ENCODE data around the gene SH3PXD2B. TPM values are rescaled to one million over a fixed set of nuclear protein-coding genes. Genes with fewer than 3 reads are reported as not detected.

The SH3PXD2B gene
- total and polyA plus RNA-seq, 2 of the 4 experiments (the other 2 are of a cell fraction): 8.2 to 14.4 TPM

- ChIA-PET POLR2A (ENCODE audit: unreplicated experiment) (no interaction called here), CTCF (interaction anchor here (1.8 kb wide), 1 partner anchor 17 kb away, joined by 7 read pairs; no protein-coding TSS in a partner anchor)
These were observed 100.5 kb downstream of the SH3PXD2B start for GRCh38 chr5:172353846-172354245.

More at GRCh38 chr5:172353846-172354245, 100.5 kb downstream of the SH3PXD2B start:
- peaks cover 15% of the 10 kb centered on the region for H3K4me1 ChIP-seq (ENCODE audit: control insufficient read depth, insufficient read depth, low read length)
- TF ChIP-seq MXI1 (IDR thresholded peaks at IDR 0.05; ENCODE audit: borderline replicate concordance, low read depth, low read length): no peak
- TF ChIP-seq CEBPB (IDR thresholded peaks at IDR 0.05; ENCODE audit: low read depth, low read length): no peak
- WGBS, 2 experiments (ENCODE audit: extremely low coverage in 2 of 2, insufficient read length in 1 of 2): no CpG with 5 or more reads among the region's 10 CpGs
- no peak for ATAC-seq (ENCODE audit: low read depth)
- peak overlapping the region; percentile 42 for H2AK9ac ChIP-seq (replicated peaks; ENCODE audit: low read depth, low read length, poor library complexity)
- peak overlapping the region; percentile 51 for H3K18ac ChIP-seq (ENCODE audit: low read depth, low read length)
- peak overlapping the region; percentile 35 for H3K14ac ChIP-seq (replicated peaks; ENCODE audit: low read depth, low read length)
- peak overlapping the region; percentile 21 for H2AFZ ChIP-seq (replicated peaks; ENCODE audit: low read length, poor library complexity)
- no peak for DNase-seq
- H3K27ac ChIP-seq (ENCODE audit: insufficient read depth, low read length): no peak overlapping the region
- dilution Hi-C loops (cut with HindIII; ENCODE audit: low sequenced_read_pairs, unreplicated experiment): no loop called here
- in situ Hi-C loops (cut with MboI; ENCODE audit: low sequenced_read_pairs): no loop called here
- H3K9ac ChIP-seq (ENCODE audit: low read depth, low read length): no peak overlapping the region
- H2AK5ac ChIP-seq (ENCODE audit: low read depth, low read length): peak overlapping the region; percentile 96
- no peak overlapping the region for H3K56ac ChIP-seq (ENCODE audit: extremely low read depth, insufficient read depth, low read length)
- no peak overlapping the region for H3K4me2 ChIP-seq (ENCODE audit: low read depth, low read length)
- peaks cover 0 to 11% of the 10 kb centered on the region in 2 experiments; a peak in 2 of 4 replicates for H3K79me1 ChIP-seq (ENCODE audit: low read depth in 1 of 2, low read length in 2 of 2)
- peak overlapping the region; percentile 80; the same call in 1 of the 2 replicates for H2BK20ac ChIP-seq (ENCODE audit: low read depth, low read length)
- peaks cover 12% of the 10 kb centered on the region for H4K20me1 ChIP-seq (ENCODE audit: insufficient read depth, low read length)
- H4K5ac ChIP-seq (ENCODE audit: low read depth, low read length): no peak overlapping the region; the same call in 1 of the 2 replicates
- peaks cover 63% of the 10 kb centered on the region for H3K36me3 ChIP-seq (ENCODE audit: control insufficient read depth, insufficient read depth, low read length)
- peaks cover 21% of the 10 kb centered on the region for H3K9me1 ChIP-seq (ENCODE audit: insufficient read depth, low read length)
- H4K8ac ChIP-seq (ENCODE audit: low read depth in 2 of 2, low read length in 2 of 2): peak overlapping the region in 1 of 2 experiments; percentile 56; a peak in 2 of 4 replicates
- peak overlapping the region; percentile 69 for H3K4ac ChIP-seq (ENCODE audit: low read depth, low read length)
- no peak overlapping the region for H3K4me3 ChIP-seq (ENCODE audit: insufficient read depth, low read depth, low read length)
- peak overlapping the region; percentile 50 for H4K91ac ChIP-seq (ENCODE audit: insufficient read depth, low read depth, low read length)
- no peak overlapping the region for H3K23ac ChIP-seq (ENCODE audit: low read depth, low read length)
- H2BK120ac ChIP-seq (ENCODE audit: low read depth, low read length): peak overlapping the region; percentile 38
- no peak overlapping the region for H2BK5ac ChIP-seq (ENCODE audit: low read depth, low read length, poor library complexity, severe bottlenecking)
- BruUV-seq (replicated peaks): no TSS peak
- no peaks in the 10 kb centered on the region for H3K9me3 ChIP-seq (ENCODE audit: control insufficient read depth, insufficient read depth, low read length)
- H3K27me3 ChIP-seq (ENCODE audit: control insufficient read depth, insufficient read depth, low read length): no peaks in the 10 kb centered on the region
- H2BK15ac ChIP-seq (ENCODE audit: low read depth, low read length): peak overlapping the region; percentile 76; the same call in 1 of the 3 replicates
- intact Hi-C loops (cut with micrococcal nuclease): loop anchor here (10.0 kb wide), 1 partner anchor 249 kb away; no protein-coding TSS in a partner anchor

Measured in IMR-90 (cell line).